ENCODE measurements around the gene HID1. TPM values are rescaled to one million over a fixed set of nuclear protein-coding genes. Genes with fewer than 3 reads are reported as not detected.
"Not testable (repeated sequence)": the region's sequence is repeated elsewhere in the genome, so short reads cannot be mapped to it uniquely, and the experiment has no call there.

Gene HID1
- total RNA-seq, 1 experiment from 2014 or later: 2.1 TPM

DNA sequence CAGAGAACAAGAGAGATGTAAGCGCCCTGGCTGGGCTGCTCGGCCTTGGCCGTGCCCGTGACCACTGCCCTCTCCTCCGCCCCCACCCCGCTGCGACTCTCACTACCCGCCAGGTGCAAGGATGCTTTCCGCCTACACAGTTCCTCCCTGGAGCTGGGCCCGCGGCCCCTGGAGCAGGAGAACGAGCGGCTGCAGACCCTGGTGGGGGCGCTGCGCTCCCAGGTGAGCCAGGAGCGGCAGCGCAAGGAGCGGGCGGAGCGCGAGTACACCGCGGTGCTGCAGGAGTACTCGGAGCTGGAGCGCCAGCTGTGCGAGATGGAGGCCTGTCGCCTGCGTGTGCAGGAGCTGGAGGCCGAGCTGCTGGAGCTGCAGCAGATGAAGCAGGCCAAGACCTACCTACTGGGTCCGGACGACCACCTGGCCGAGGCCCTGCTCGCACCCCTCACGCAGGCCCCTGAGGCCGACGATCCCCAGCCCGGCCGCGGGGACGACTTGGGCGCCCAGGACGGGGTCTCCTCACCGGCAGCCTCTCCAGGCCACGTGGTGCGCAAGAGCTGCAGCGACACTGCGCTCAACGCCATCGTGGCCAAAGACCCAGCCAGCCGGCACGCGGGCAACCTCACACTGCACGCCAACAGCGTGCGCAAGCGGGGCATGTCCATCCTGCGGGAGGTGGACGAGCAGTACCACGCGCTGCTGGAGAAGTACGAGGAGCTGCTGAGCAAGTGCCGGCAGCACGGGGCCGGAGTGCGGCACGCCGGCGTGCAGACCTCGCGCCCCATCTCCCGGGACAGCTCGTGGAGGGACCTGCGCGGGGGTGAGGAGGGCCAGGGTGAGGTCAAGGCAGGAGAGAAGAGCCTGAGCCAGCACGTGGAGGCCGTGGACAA, 30.8 kb upstream of the HID1 start:
- in situ Hi-C loops (cut with HindIII; ENCODE audit: low sequenced_read_pairs): no loop called here
- DNase-seq (ENCODE audit: low spot score): peak; percentile 49

DNA sequence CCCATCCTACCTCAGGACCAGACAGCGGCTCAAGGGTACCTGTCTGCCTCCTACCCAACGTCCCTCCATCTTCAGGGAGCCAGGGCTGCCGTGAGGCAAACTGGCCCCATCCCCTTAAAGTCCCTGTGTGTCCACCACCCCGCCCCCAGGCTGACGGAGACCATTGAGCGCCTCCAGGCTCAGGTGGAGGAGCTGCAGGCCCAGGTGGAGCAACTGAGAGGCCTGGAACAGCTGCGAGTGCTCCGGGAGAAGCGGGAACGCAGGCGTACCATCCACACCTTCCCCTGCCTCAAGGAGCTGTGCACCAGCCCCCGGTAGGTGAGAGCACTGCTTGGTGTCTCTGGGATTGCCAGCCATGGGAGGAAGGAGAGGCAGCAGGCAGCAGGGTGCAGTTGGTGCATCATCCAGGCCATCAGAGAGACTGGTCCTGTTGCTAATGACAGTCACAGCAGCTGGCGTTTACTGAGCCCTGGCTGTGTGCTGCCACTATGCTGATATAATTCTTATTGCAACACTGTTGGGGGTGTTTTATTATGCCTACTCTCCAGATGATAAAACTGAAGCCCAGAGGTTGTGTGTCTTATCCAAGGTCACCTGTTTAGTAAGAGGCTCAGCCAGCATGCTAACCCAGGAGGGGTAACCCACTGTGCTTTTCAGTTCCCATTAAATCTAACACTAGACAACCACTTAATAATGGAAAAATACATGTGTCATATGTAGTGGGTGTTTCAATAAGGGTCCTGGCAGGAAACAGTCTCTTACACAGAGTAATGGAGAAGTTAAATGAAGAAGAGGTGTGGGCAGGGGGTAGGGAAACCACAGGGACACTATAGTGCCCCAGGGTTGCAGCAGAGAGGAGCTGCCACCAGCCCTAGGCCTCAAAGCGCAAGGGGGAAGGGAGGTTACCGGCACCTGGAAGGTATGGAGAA, 29.6 kb upstream of the HID1 start:
- in situ Hi-C loops (cut with HindIII; ENCODE audit: low sequenced_read_pairs): no loop called here
- peak; percentile 61 for DNase-seq (ENCODE audit: low spot score)

DNA sequence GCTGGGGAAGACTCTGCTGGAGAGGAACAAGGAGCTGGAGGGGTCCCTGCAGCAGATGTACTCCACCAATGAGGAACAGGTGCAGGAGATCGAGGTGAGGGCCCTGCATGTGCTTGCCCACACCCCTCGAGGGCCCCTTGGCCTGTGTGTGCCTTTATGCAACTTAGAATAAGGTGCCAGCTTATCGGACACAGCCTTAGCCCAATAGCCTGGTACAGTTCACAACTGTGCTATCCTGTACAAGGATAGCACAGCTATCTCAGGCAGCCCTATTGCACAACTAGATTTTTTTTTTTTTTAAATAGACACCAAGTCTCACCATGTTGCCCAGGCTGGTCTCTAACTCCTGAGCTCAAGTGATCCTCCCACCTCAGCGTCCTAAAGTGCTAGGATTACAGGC, 27.0 kb upstream of the HID1 start:
- in situ Hi-C loops (cut with HindIII; ENCODE audit: low sequenced_read_pairs): no loop called here
- DNase-seq (ENCODE audit: low spot score): no peak

DNA sequence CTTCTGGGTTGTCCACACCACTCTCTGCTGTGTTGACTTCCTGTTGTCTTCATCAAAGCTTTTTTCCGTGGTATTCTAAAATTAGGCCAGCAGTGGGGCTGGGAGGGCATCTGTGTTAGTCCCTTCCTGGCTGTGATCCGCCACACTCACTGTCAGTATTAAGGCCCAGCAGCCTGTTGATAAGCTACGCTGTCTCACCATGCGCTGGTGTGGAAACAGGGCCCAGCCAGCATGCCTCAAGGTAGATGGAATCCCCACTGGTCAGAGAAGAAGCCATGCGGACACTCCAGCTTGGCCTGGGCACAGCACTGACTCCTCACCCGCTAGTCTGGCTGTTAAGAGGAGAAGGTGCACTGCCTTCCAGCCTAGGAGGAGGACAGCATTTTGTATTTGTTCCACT, 26.2 kb upstream of the HID1 start:
- DNase-seq (ENCODE audit: low spot score): peak; percentile 86
- in situ Hi-C loops (cut with HindIII; ENCODE audit: low sequenced_read_pairs): no loop called here

GRCh38 chr17:74995847-74996246, 23.3 kb upstream of the HID1 start:
- DNase-seq (ENCODE audit: low spot score): no peak
- in situ Hi-C loops (cut with HindIII; ENCODE audit: low sequenced_read_pairs): no loop called here

DNA sequence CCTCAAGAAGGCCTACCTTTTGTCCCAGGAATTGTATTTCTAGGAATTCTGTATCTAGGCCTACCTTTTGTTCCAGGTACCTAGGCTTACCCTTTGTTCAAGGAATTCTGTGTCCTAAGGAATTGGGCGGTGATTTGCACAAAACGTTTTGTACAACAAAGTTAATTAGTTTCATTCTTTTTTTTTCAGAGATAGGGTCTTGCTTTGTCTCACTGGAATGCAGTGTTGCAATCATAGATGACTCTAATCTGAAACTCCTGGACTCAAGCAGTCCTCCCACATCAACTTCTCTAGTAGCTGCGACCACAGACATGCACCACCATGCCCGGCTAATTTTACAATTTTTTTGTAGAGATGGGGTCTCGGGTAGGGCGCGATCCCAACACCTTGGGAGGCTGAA, 21.9 kb upstream of the HID1 start:
- in situ Hi-C loops (cut with HindIII; ENCODE audit: low sequenced_read_pairs): no loop called here
- DNase-seq (ENCODE audit: low spot score): no peak

DNA sequence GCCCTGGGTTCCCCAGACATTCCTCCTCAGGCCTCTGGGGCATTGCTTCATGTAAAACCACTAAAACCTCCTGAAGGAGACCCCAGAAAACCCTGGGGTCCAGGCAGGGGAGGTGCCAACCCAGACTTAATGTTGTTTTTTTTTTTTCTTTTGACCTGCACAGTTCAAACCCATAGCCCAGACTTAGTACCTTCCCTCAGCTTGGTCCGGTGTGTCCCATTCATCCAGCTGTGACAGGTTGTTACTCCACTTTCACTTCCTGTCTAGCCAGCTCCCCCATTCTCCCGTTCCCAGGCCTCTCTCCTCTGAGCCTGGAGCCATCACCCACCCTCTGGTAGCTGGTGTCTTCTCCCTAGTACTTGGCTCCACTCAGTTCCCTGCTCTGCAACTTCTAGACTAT, 19.7 kb upstream of the HID1 start:
- in situ Hi-C loops (cut with HindIII; ENCODE audit: low sequenced_read_pairs): no loop called here
- no peak for DNase-seq (ENCODE audit: low spot score)

DNA sequence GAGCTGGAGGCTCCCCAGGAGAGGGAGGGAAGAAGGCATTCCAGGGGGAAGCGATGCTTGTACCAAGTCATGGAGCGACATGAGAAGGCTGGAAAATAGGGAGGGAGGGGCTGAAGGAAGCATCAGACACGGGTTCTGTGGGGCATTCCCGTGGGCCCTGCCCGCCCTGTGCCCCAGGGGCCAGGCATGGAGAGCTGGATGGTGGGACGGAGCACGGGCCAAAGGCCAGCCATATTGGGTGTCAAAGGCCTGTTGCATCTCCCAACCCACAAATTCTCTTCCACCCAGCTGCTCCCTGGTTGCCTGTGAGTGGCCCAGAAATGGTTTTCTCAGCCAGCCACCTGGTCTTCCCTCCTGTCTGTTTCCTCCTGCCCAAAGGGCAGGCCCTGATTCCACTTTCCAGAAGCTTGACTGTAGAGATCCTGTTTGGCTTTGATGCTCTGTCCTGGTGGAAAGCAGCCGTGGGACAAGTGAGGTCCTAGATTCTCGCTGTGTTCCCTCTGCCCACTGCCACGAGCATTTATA, 18.1 kb upstream of the HID1 start:
- in situ Hi-C loops (cut with HindIII; ENCODE audit: low sequenced_read_pairs): no loop called here
- peak; percentile 66 for DNase-seq (ENCODE audit: low spot score)

- in situ Hi-C loops (cut with HindIII; ENCODE audit: low sequenced_read_pairs): no loop called here
- peak; percentile 73 for DNase-seq (ENCODE audit: low spot score)
Measured at GRCh38 chr17:74987909-74988711, 15.6 kb upstream of the HID1 start.

- in situ Hi-C loops (cut with HindIII; ENCODE audit: low sequenced_read_pairs): no loop called here
- peak; percentile 98 for DNase-seq (ENCODE audit: low spot score)
Measured at GRCh38 chr17:74987418-74987908, 14.9 kb upstream of the HID1 start, which contains the start of gene CDR2L. CDR2L (plus strand) TSS chr17:74987632; CDS start chr17:74988044, 412 bp downstream.

- DNase-seq (ENCODE audit: low spot score): no peak
- in situ Hi-C loops (cut with HindIII; ENCODE audit: low sequenced_read_pairs): no loop called here
Measured at GRCh38 chr17:74986206-74986576, 13.6 kb upstream of the HID1 start.

DNA sequence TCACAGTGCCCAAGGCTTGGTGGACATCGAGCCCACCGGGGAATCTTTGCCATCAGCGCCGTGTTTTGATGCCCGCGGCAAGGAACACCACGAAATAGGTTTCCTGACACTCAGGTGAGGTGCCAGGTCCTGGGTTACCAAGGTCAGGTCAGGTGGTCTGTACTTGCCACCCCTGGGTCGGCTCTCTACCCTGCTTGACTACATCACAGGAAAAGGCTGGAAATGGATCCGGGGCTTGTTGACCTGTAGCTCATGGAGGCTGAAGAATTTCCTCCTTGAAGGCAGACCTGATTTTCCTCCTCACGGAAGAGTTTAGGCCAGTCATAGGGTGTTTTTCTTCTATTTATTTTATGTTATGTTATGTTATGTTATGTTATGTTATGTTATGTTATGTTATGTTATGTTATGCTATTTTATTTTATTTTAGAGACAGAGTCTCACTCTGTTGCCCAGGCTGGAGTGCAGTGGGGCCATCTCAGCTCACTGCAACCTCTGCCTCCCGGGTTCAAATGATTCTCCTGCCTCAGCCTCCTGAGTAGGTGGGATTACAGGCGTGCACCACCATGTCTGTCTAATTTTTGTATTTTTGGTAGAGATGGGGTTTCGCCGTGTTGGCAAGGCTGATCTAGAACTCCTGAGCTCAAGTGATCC, 10.2 kb upstream of the HID1 start:
- in situ Hi-C loops (cut with HindIII; ENCODE audit: low sequenced_read_pairs): not testable (repeated sequence)
- DNase-seq (ENCODE audit: low spot score): peak; percentile 74

DNA sequence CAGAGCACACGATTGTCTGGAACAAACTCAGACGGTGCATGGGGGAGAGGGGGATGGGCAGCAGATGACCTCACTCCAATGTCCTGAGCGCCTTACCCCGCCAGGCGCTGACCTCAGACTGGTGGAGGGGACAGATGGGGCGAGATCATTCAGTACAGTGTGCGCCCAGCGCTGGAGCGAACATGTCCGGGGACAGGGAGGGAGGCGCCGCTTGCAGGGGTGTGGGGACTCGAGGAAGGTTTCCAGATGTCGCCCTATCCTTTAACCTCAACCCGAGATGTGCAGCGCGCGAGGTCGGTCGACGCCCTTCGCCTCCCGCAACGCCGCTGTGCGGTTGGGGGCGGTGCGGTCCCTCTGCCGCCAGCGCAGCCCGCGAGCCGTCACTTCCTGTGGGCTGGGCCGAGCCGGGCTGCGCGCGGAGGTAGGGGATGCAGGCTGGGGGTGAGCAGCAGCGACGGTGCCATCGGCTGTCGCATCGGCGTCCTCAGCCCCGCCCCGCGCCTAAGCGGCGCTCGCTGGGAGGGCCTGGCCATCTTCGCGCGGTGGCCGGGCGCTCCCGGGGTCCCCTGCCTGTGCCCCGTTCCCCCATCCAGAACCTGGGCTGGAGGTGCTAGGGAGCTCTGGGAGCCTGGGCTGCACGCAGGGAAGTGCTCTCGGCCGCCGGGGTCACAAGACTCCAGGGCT, 9.6 kb upstream of the HID1 start:
- peak; percentile 86 for DNase-seq (ENCODE audit: low spot score)
- in situ Hi-C loops (cut with HindIII; ENCODE audit: low sequenced_read_pairs): no loop called here

DNA sequence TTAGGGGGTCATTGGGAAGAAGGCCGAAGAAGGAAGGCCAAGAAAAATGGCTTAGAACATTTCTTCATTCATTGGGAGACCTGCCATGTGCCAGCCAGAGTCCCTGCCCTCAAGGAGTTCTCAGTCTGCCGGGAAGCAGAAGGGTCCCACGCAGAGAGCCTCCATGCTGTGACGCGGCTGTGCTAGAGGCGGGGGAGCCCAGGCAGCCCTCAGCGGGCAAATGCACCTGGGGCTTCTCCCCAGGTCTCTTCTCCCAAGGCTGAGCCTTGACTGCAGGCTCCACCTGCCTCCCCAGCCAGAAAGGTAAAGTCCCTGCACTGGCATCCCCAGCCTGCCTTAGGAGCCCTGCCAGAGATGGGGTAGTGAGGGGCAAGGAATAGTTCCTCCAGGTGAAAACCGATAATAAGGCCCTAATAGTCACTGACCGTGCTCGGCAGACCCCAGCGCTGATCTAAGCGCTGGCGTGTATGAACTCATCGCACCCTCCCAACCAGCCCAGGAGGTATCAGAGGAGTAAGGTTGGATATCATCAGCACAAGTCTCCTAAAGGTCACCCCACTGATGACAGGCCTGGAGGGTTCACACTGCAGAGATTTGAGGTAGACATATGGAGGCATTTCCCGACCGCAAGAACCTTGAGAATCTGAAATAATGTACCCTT, 8.9 kb upstream of the HID1 start:
- no peak for DNase-seq (ENCODE audit: low spot score)
- in situ Hi-C loops (cut with HindIII; ENCODE audit: low sequenced_read_pairs): no loop called here

DNA sequence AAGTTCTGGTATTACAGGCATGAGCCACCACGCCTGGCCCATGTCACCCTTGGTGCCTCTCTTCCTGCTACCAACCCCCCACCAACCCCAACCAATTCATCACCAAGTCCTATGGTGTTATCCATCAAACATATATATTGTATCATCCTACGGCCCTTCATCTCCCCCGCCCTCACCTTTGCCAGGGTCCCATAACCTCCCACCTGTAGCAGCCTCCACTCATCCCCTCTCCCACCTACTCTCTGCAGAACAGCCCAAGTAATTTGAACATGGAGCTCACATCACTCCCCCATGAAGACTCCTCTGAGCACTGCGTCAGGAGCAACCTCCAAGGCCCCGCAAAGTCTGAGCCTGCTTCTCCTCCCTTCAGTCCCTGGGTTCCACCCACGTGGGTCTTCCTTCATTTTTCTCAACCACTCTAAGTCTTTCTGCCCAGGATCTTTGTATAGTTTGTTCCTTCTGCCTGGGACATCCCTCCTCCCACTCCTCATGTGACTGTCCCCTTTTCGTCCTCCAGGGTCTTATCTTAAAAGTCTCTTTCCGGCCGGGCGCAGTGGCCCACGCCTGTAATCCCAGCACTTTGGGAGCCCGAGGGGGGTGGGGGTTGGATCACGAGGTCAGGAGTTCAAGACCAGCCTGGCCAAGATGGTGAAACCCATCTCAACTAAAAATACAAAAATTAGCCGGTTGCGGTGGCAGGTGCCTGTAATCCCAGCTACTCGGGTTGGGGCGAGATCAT, 7.0 kb upstream of the HID1 start:
- in situ Hi-C loops (cut with HindIII; ENCODE audit: low sequenced_read_pairs): no loop called here
- DNase-seq (ENCODE audit: low spot score): no peak

DNA sequence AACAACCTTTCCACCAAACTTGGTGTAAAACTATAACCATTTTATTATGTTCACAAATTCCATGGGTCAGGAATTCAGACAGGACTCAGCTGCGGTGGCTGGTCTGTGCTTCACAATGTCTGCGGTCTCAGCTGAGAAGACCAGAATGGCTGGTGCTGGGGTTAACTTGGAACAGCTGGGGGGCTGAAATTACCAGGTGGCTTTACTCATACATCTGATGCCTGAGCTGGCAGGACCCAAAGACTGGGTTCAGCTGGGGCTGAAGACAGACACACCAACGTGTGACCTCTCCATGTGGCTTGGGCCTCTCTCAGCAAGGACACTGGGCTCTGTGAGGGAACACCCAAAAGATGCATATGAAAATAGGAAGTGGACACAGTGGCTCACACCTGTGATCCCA, 5.7 kb upstream of the HID1 start:
- in situ Hi-C loops (cut with HindIII; ENCODE audit: low sequenced_read_pairs): no loop called here

GRCh38 chr17:74977802-74978201, 5.2 kb upstream of the HID1 start:
- in situ Hi-C loops (cut with HindIII; ENCODE audit: low sequenced_read_pairs): no loop called here
- no peak for DNase-seq (ENCODE audit: low spot score)

More for the DNA sequence above, 5.7 kb upstream of the HID1 start:
- DNase-seq (ENCODE audit: low spot score): no peak
